ENCODE results near the gene PKIB.
A peak's percentile ranks its signal among the peaks of the same experiment; 100 is the strongest.

The PKIB gene

DNA sequence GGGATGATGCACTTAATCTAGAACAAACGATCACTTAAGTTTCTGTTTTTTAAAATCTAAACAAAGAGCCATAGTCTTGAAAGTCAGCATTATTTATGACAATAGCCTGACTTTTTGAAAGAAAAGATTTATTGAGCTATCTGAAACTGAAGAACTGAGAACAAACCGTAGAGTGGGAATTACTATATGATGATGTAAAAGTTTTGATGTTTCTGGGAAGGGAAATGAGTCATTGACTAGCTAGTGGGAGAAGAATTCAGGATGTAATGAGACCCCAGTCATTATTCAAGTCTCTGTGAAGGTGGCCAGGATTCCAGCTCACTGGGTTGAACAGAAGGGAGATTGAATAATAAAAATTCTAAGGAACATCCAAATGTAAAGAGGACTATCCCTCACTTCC, 85.9 kb downstream of the PKIB start:
- no peak overlapping the region for H3K4me3 ChIP-seq (ENCODE audit: low read length)
- DNase-seq (ENCODE audit: low read depth): peak; percentile 84
- no peak for TF ChIP-seq CTCF (IDR thresholded peaks at IDR 0.05; ENCODE audit: insufficient read depth, low read depth, low read length, missing control alignments)

GRCh38 chr6:122696853-122697252, 86.6 kb downstream of the PKIB start:
- DNase-seq (ENCODE audit: low read depth): peak; percentile 97

DNA sequence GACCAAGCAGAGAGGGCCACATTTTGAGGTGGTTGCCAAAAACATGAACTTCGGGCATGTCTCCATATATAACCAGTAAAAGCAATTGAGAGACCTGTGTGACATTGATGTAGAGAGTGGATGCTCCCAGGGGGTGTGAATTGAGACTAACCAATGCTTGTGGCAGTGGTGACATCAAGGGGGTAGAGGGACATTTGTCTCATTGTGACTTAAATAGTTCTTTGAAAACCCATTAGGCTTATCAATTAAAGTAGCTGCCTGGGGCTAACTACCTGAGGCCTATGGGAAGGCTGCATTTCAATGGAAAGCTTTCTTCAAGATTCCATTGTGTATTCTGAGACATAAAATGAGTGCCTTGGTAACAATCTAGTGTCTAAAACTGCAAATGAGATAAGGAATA, 87.3 kb downstream of the PKIB start:
- no peak overlapping the region for H3K4me3 ChIP-seq (ENCODE audit: low read length)
- DNase-seq (ENCODE audit: low read depth): no peak
- no peak for TF ChIP-seq CTCF (IDR thresholded peaks at IDR 0.05; ENCODE audit: insufficient read depth, low read depth, low read length, missing control alignments)

More at GRCh38 chr6:122696853-122697252, 86.6 kb downstream of the PKIB start:
- no peak for TF ChIP-seq CTCF (IDR thresholded peaks at IDR 0.05; ENCODE audit: insufficient read depth, low read depth, low read length, missing control alignments)
- no peak overlapping the region for H3K4me3 ChIP-seq (ENCODE audit: low read length)

GRCh38 chr6:122701666-122702065, 91.5 kb downstream of the PKIB start:
- no peak overlapping the region for H3K4me3 ChIP-seq (ENCODE audit: low read length)
- TF ChIP-seq CTCF (IDR thresholded peaks at IDR 0.05; ENCODE audit: insufficient read depth, low read depth, low read length, missing control alignments): no peak
- DNase-seq (ENCODE audit: low read depth): peak; percentile 37

- H3K4me3 ChIP-seq (ENCODE audit: low read length): no peak overlapping the region
- DNase-seq (ENCODE audit: low read depth): peak; percentile 13
- TF ChIP-seq CTCF (IDR thresholded peaks at IDR 0.05; ENCODE audit: insufficient read depth, low read depth, low read length, missing control alignments): no peak
Observed at GRCh38 chr6:122702841-122703240, 92.6 kb downstream of the PKIB start.

- H3K4me3 ChIP-seq (ENCODE audit: low read length): no peak overlapping the region
- TF ChIP-seq CTCF (IDR thresholded peaks at IDR 0.05; ENCODE audit: insufficient read depth, low read depth, low read length, missing control alignments): no peak
- no peak for DNase-seq (ENCODE audit: low read depth)
Observed at GRCh38 chr6:122704066-122704465, 93.9 kb downstream of the PKIB start.

DNA sequence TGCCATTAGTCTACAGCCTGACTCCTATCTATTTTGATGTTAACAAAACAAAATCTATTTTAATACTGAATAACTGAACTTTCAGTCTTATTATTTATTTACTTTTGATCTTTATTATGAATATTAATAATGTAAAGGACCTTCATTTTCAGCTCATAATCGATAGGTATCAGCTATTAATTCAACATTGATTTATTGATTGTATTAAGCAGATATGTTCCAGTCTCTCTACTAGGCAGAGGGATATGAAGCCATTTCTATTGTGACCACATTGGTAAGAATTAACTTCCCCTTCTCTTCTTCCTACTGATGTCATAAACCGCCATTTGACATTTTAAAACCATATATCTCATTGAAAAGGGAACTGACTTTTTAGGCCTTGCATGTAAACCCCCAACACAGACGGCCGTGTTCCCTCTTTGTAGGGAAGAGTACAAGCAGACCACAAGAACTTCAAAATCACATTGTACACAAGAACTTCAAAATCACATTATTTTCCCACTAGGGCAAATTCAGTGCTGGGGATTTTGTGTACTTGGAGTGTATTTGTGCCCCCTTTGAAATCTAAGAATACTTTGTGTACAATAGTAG, 99.8 kb downstream of the PKIB start:
- H3K4me3 ChIP-seq (ENCODE audit: low read length): no peak overlapping the region
- no peak for TF ChIP-seq CTCF (IDR thresholded peaks at IDR 0.05; ENCODE audit: insufficient read depth, low read depth, low read length, missing control alignments)
- DNase-seq (ENCODE audit: low read depth): no peak
